PFSK-1 (cell line): ENCODE data around the gene CAD.

ENCODE experiments used
- FOXP2 ChIP-seq: optimal IDR thresholded peaks from 2 replicates; pipeline ENCODE3; 2011; ENCODE audit warnings: borderline replicate concordance, control low read depth, inconsistent platforms; ENCODE audit not compliant: insufficient read depth; ENCODE audit errors: extremely low read length, extremely low read depth
- POLR2AphosphoS5 ChIP-seq: IDR thresholded peaks from 2 replicates; pipeline ENCODE4 v1.6.1; 2012; ENCODE audit warnings: low read depth, mild to moderate bottlenecking, control low read depth, low read length, moderate library complexity
- SIN3A ChIP-seq: IDR thresholded peaks from 2 replicates; pipeline ENCODE4 v1.6.1; 2012; ENCODE audit warnings: mild to moderate bottlenecking, low read length, moderate library complexity, borderline replicate concordance; ENCODE audit not compliant: insufficient read depth
- TAF1 ChIP-seq: IDR thresholded peaks from 2 replicates; pipeline ENCODE4 v1.6.1; 2012; ENCODE audit warnings: low read length, control low read depth, borderline replicate concordance; ENCODE audit not compliant: insufficient read depth
- TF ChIP-seq, protein P1 (sequence below), 2 experiments: IDR thresholded peaks; 2 replicates each; pipeline versions ENCODE4 v1.6.1 to v1.8.0; 2011 to 2012; ENCODE audit warnings: low read depth in 2 of 2, low read length in 2 of 2, control low read depth in 1 of 2, inconsistent platforms in 1 of 2, mild to moderate bottlenecking in 1 of 2, moderate library complexity in 1 of 2; ENCODE audit not compliant: insufficient read depth in 1 of 2

CAD gene

DNA sequence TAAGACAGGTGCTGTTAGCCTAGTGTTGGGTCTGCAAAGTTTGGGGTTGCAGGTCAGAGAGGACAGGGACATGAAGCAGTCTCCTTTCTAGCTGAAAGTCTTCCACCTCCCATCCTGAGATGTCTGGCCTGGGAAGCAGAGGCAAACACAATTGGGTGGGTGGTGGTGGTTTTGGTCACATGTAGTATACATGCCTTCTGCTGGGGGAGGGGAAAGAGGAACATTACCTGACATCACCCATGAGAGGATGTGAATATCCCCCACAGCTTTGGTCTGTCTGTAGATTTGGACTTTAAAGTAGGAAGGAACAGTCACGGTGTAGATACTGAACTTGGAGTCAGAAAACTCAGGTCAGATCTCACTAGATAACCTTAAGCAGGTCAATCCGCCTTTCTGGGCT, 53.5 kb downstream of the CAD start:
- TF ChIP-seq FOXP2 (no peak), POLR2AphosphoS5 (no peak), TAF1 (no peak), SIN3A (no peak)
- TF ChIP-seq, protein P1, sequence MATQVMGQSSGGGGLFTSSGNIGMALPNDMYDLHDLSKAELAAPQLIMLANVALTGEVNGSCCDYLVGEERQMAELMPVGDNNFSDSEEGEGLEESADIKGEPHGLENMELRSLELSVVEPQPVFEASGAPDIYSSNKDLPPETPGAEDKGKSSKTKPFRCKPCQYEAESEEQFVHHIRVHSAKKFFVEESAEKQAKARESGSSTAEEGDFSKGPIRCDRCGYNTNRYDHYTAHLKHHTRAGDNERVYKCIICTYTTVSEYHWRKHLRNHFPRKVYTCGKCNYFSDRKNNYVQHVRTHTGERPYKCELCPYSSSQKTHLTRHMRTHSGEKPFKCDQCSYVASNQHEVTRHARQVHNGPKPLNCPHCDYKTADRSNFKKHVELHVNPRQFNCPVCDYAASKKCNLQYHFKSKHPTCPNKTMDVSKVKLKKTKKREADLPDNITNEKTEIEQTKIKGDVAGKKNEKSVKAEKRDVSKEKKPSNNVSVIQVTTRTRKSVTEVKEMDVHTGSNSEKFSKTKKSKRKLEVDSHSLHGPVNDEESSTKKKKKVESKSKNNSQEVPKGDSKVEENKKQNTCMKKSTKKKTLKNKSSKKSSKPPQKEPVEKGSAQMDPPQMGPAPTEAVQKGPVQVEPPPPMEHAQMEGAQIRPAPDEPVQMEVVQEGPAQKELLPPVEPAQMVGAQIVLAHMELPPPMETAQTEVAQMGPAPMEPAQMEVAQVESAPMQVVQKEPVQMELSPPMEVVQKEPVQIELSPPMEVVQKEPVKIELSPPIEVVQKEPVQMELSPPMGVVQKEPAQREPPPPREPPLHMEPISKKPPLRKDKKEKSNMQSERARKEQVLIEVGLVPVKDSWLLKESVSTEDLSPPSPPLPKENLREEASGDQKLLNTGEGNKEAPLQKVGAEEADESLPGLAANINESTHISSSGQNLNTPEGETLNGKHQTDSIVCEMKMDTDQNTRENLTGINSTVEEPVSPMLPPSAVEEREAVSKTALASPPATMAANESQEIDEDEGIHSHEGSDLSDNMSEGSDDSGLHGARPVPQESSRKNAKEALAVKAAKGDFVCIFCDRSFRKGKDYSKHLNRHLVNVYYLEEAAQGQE (IDR thresholded peaks at IDR 0.05; ENCODE audit: insufficient read depth in 1 of 2, low read depth in 2 of 2, low read length in 2 of 2) = no peak

DNA sequence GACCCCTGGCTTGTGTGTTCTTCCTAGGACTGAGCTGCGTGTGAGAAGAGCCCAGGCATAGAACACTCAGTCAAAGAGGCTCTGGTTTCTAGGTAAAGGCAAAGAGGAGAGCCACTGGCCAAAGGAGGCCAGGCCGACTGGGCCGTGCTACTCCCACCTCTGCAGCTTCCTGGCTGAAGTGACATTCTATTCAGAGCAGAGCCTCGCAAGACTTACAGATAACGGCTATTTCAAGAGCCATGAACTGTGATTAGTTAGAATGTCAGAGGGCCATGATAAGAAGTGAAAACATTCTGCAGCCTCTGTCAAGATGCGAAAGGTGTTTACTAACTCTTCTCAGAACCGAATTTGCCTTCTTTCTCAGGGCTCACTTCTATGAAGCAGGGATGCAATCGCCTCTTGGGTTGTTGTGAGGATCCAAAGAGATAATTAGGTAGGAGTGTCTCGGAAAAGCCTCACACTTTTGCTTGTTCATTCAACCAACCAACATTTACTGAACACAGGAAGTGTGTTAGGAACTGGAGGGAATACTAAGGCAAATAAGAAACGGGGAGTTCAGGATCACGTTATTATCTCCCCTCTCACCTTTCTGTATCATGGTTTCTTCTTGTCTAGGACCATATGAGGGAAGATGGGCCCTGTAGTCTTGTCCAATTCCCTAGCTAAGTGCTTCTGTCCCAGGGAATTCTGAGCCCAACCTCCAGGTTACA, 54.6 kb downstream of the CAD start:
- no peak for TF ChIP-seq FOXP2
- no peak for TF ChIP-seq POLR2AphosphoS5
- TF ChIP-seq, protein P1 (IDR thresholded peaks at IDR 0.05; ENCODE audit: insufficient read depth in 1 of 2, low read depth in 2 of 2, low read length in 2 of 2) = no peak
- no peak for TF ChIP-seq TAF1
- TF ChIP-seq SIN3A = no peak

DNA sequence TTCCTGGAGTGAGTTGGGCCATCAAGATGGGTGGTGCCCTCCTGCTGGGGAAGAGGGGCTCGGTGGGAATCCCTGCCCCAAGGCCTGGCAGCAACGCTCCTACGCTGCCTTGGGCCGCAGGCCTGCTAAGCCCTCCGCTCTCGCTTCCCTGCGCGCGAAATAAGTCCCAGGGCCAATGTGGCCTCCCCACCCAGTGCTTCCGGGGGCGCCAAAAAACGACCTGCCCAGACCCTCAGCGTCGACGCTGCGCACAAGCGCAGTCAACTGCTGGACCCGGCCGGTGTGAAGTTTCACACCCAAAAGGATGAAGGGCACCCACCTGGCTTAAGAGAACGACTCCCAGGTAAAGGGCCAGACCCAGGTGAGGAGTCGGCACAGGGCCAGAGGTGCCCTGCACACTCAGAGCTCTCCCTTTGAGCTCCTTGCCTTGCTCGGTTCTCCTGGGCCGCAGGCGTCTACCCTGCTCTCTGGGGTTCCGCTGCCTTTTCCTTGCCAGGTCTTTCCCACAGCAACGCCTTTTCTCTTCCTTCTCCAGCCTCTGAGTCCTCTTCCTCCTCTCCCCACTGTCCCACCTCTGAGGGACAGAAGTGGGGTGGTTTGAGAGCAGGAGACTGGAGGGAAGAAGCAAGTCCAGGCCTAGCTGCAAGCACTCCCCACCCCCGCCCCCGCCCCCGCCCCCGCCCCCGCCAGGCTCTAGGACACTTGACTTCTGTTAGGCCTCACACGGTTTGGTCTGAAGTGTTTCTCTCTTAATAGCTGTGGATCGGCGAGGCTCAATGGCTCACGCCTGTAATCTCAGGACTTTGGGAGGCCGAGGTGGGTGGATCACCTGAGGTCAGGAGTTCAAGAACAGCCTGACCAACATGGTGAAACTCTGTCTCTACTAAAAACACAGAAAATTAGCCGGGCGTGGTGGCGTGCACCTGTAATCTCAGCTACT, 58.3 kb downstream of the CAD start, which contains the start of gene DNAJC5G:
Gene DNAJC5G, plus strand, starts transcription at position 223 of the 940 bp plus-strand sequence. CDS start 1,296 bp downstream, outside the sequence.
- TF ChIP-seq, protein P1 (IDR thresholded peaks at IDR 0.05; ENCODE audit: insufficient read depth in 1 of 2, low read depth in 2 of 2, low read length in 2 of 2) = no peak
- TF ChIP-seq POLR2AphosphoS5 = no peak
- no peak for TF ChIP-seq TAF1
- TF ChIP-seq FOXP2 = no peak
- no peak for TF ChIP-seq SIN3A

DNA sequence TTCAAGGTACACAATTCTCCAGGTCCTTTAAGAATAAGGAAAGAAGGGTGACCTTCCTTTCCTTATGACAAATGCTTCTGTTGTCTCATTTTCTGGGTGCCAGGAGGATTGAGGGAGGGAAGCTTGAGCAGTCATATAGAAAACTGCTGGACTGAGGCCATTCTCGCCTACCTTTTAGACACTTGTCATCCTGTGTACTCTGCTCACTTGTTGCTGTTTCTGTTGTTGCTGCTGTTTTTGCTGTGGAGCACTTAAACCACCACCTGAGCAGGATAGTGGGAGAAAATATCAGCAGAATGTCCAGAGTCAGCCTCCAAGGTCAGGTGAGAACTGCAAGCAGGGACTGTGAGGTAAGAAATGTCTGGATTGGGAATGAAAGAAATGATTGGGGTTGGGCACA, 60.8 kb downstream of the CAD start:
- TF ChIP-seq, protein P1 (IDR thresholded peaks at IDR 0.05; ENCODE audit: insufficient read depth in 1 of 2, low read depth in 2 of 2, low read length in 2 of 2) = no peak
- TF ChIP-seq POLR2AphosphoS5 (no peak), SIN3A (no peak), FOXP2 (no peak), TAF1 (no peak)
